Lung (tissue), 12 donors: ENCODE data around the gene TNIK. TPM values are rescaled to one million over a fixed set of nuclear protein-coding genes. Genes with fewer than 3 reads are reported as not detected.

Experiments used
- ATAC-seq: fragments of 200-7000 bp; cut with Tn5 transposase; one replicate; pipeline ENCODE4 v1.9.1; 2020; ENCODE audit warnings: moderate number of reproducible peaks; ENCODE audit not compliant: insufficient read depth, low FRiP score
- DNase-seq, 3 donors: peaks; one replicate each; pipeline ENCODE4 v3.0.0-alpha.2; 2013 to 2017
- H3K27ac ChIP-seq, 2 donors: one replicate each; pipeline ENCODE4 v1.5.1; 2013; ENCODE audit warnings: mild to moderate bottlenecking in 2 of 2, moderate library complexity in 2 of 2, control low read depth in 1 of 2, inconsistent platforms in 1 of 2, low read depth in 1 of 2, low read length in 1 of 2
- H3K27me3 ChIP-seq, 3 donors: one replicate each; pipeline ENCODE4 v1.5.1; 2013; ENCODE audit warnings: low read length in 2 of 3; ENCODE audit not compliant: control insufficient read depth in 3 of 3, insufficient read depth in 3 of 3
- H3K36me3 ChIP-seq, 4 donors: one replicate each; pipeline ENCODE4 v1.5.1; 2013; ENCODE audit warnings: low read length in 4 of 4, mild to moderate bottlenecking in 1 of 4, moderate library complexity in 1 of 4; ENCODE audit not compliant: control insufficient read depth in 4 of 4, insufficient read depth in 4 of 4
- H3K4me1 ChIP-seq, 5 donors: one replicate each; pipeline ENCODE4 v1.5.1; 2013; ENCODE audit warnings: low read length in 5 of 5, mild to moderate bottlenecking in 2 of 5, moderate library complexity in 1 of 5; ENCODE audit not compliant: control insufficient read depth in 5 of 5, insufficient read depth in 5 of 5
- H3K4me3 ChIP-seq: one replicate; pipeline ENCODE4 v1.5.1; 2013; ENCODE audit warnings: mild to moderate bottlenecking, control low read depth, moderate library complexity
- H3K9ac ChIP-seq, 2 donors: one replicate each; pipeline ENCODE4 v1.5.1; 2013; ENCODE audit warnings: low read length in 2 of 2, control low read depth in 1 of 2; ENCODE audit not compliant: insufficient read depth in 1 of 2
- H3K9me3 ChIP-seq, 4 donors: one replicate each; pipeline ENCODE4 v1.5.1; 2013; ENCODE audit warnings: low read length in 3 of 4, mild to moderate bottlenecking in 1 of 4, moderate library complexity in 1 of 4; ENCODE audit not compliant: control insufficient read depth in 4 of 4, insufficient read depth in 3 of 4
- CTCF ChIP-seq: IDR thresholded peaks from 2 replicates; pipeline ENCODE4 v1.5.1; 2012; ENCODE audit warnings: mild to moderate bottlenecking; ENCODE audit errors: control extremely low read depth, extremely low read depth
- WGBS, 2 donors: extraction: QIAGEN DNeasy Blood & Tissue Kit; methylation state at CpG; one replicate each; pipeline ENCODE4 v1.1.7; 2013; 5-methylcytosine and 5-hydroxymethylcytosine counted together
- polyA plus RNA-seq, 2 donors: library from polyadenylated mRNA; stranded (reverse); fragments of 200-250 nt; gene quantifications; one replicate each; pipeline ENCODE4 v1.2.1, GENCODE V29; 2013
- total RNA-seq, 2 donors: library from RNA; depleted of rRNA in 1 of 2; stranded (reverse); fragments of >200 nt in 1 of 2; gene quantifications; one replicate each; pipeline ENCODE4 v1.2.1, GENCODE V29; 2014 to 2021
- donor health status: control.
- donor health status: control.
- donor health status: Bipolar disorder and iron deficiency.
- donor health status: healthy.
- donor health status: DM: yes; HTN: yes; CAD: no.

Gene TNIK
- total and polyA plus RNA-seq, 4 donors, result 9.4 to 36.3 (median 14.3) TPM

GRCh38 chr3:171058873-171059603, 401.2 kb downstream of the TNIK start:
- no peaks in the 10 kb centered on the region for H3K36me3 ChIP-seq
- H3K27me3 ChIP-seq, result peaks cover 0 to 44% (median 0%) of the 10 kb centered on the region in 3 donors
- no peak for ATAC-seq
- H3K4me3 ChIP-seq, result no peak overlapping the region
- TF ChIP-seq CTCF, result no peak
- no peaks in the 10 kb centered on the region for H3K9me3 ChIP-seq
- no peak for DNase-seq
- H3K4me1 ChIP-seq, result peaks cover 0 to 11% (median 0%) of the 10 kb centered on the region in 5 donors
- H3K9ac ChIP-seq, result no peak overlapping the region
- no peak overlapping the region for H3K27ac ChIP-seq

- Histone ChIP-seq H3K27ac (no peak overlapping the region), H3K4me1 (peaks cover 0 to 11% (median 0%) of the 10 kb centered on the region in 5 donors), H3K36me3 (no peaks in the 10 kb centered on the region), H3K9me3 (no peaks in the 10 kb centered on the region), H3K27me3 (peaks cover 0 to 34% (median 0%) of the 10 kb centered on the region in 3 donors), H3K9ac (no peak overlapping the region), H3K4me3 (no peak overlapping the region)
- ATAC-seq (no peak), DNase-seq (no peak)
- no peak for TF ChIP-seq CTCF
- WGBS, 2 donors, result 93 to 95% methylated on average over 1 of the region's 1 CpG
These were observed 402.1 kb downstream of the TNIK start for GRCh38 chr3:171058058-171058457.

- Histone ChIP-seq H3K27ac (no peak overlapping the region), H3K4me1 (peaks cover 0 to 11% (median 0%) of the 10 kb centered on the region in 5 donors), H3K4me3 (no peak overlapping the region), H3K36me3 (no peaks in the 10 kb centered on the region), H3K27me3 (peaks cover 0 to 28% (median 0%) of the 10 kb centered on the region in 3 donors), H3K9ac (no peak overlapping the region), H3K9me3 (no peaks in the 10 kb centered on the region)
- ATAC-seq (no peak), DNase-seq (no peak)
- 58 to 88% methylated on average over 1 of the region's 1 CpG for WGBS, 2 donors
- no peak for TF ChIP-seq CTCF
These were observed 403.1 kb downstream of the TNIK start for GRCh38 chr3:171057072-171057471.
